Sigmoid colon (tissue), 7 donors: ENCODE measurements around the gene ARMC2. TPM values are rescaled to one million over a fixed set of nuclear protein-coding genes. Genes with fewer than 3 reads are reported as not detected.

Source experiments
- polyA plus RNA-seq, 3 donors: library from polyadenylated mRNA; stranded (reverse); fragments of 200-250 nt; gene quantifications; one replicate each; pipeline ENCODE4 v1.2.3, GENCODE V29; 2013
- small RNA-seq, 3 donors: library from RNA; depleted of rRNA; stranded (forward); fragments of <200 nt; gene quantifications; one replicate each; pipeline ENCODE3, GENCODE V24; 2016
- total RNA-seq, 4 donors: library from RNA; depleted of rRNA; stranded (reverse); fragments of >200 nt; gene quantifications; one replicate each; pipeline ENCODE4 v1.1.0, GENCODE V29; 2016
- donor health status: healthy with polysubstance abuse.
- donor health status: Bipolar disorder and iron deficiency.
- donor health status: healthy.

The ARMC2 gene
- total and polyA plus RNA-seq, 7 donors = under 0.01 to 8.6 (median 2.5) TPM

Small RNAs within 50 kb of the gene (small RNA-seq; reads per million reads assigned to genes)
- gene AL445189.2 (0 reads per million in 3 donors), gene Z95118.1 (0 reads per million in 3 donors)

Other genes starting within 250 kb of the ARMC2 start
- 100 to 1,000 TPM in 2 of 4 donors, 10 to 100 TPM in 2; 63.0 to 144 (median 84.2) TPM for gene SESN1, start 246.4 kb downstream of the ARMC2 start, total RNA-seq
- gene SESN1, start 246.4 kb downstream of the ARMC2 start, polyA plus RNA-seq = 10 to 100 TPM; 18.3 to 24.3 (median 19.2) TPM
- 10 to 100 TPM; 12.6 to 21.0 (median 16.5) TPM for gene CEP57L1, start 247.1 kb downstream of the ARMC2 start, total RNA-seq
- 1 to 10 TPM; 5.4 to 8.1 (median 7.8) TPM for gene CEP57L1, start 247.1 kb downstream of the ARMC2 start, polyA plus RNA-seq